Measurements from ENCODE around the gene SEC14L5.
"Not testable (repeated sequence)": the region's sequence is repeated elsewhere in the genome, so short reads cannot be mapped to it uniquely, and the experiment has no call there.

The SEC14L5 gene

GRCh38 chr16:4945560-4946502, 12.3 kb upstream of the SEC14L5 start:
- H3K36me3 ChIP-seq (ENCODE audit: control insufficient read depth, insufficient read depth, low read length) = no peaks in the 10 kb centered on the region
- no peaks in the 10 kb centered on the region for H3K9me3 ChIP-seq (ENCODE audit: control insufficient read depth, insufficient read depth, low read length)
- H3K4me3 ChIP-seq (ENCODE audit: low read depth, low read length) = no peak overlapping the region
- peaks cover 32% of the 10 kb centered on the region for H3K4me1 ChIP-seq (ENCODE audit: control insufficient read depth, insufficient read depth, low read length)
- H3K9ac ChIP-seq (ENCODE audit: low read depth, low read length) = no peak overlapping the region
- no peaks in the 10 kb centered on the region for H3K27me3 ChIP-seq (ENCODE audit: control insufficient read depth, insufficient read depth, low read length)

- H3K4me1 ChIP-seq (ENCODE audit: control insufficient read depth, insufficient read depth, low read length) = peaks cover 32% of the 10 kb centered on the region
- no peaks in the 10 kb centered on the region for H3K27me3 ChIP-seq (ENCODE audit: control insufficient read depth, insufficient read depth, low read length)
- no peaks in the 10 kb centered on the region for H3K36me3 ChIP-seq (ENCODE audit: control insufficient read depth, insufficient read depth, low read length)
- no peak overlapping the region for H3K9ac ChIP-seq (ENCODE audit: low read depth, low read length)
- no peak overlapping the region for H3K4me3 ChIP-seq (ENCODE audit: low read depth, low read length)
- H3K9me3 ChIP-seq (ENCODE audit: control insufficient read depth, insufficient read depth, low read length) = no peaks in the 10 kb centered on the region
Measured at GRCh38 chr16:4946917-4947316, 11.2 kb upstream of the SEC14L5 start.

- Histone ChIP-seq H3K9me3 (ENCODE audit: control insufficient read depth, insufficient read depth, low read length) (no peaks in the 10 kb centered on the region), H3K27me3 (ENCODE audit: control insufficient read depth, insufficient read depth, low read length) (no peaks in the 10 kb centered on the region), H3K9ac (ENCODE audit: low read depth, low read length) (no peak overlapping the region), H3K4me3 (ENCODE audit: low read depth, low read length) (no peak overlapping the region), H3K36me3 (ENCODE audit: control insufficient read depth, insufficient read depth, low read length) (no peaks in the 10 kb centered on the region), H3K4me1 (ENCODE audit: control insufficient read depth, insufficient read depth, low read length) (peaks cover 26% of the 10 kb centered on the region)
Measured at GRCh38 chr16:4947722-4948503, 10.2 kb upstream of the SEC14L5 start.

- H3K9ac ChIP-seq (ENCODE audit: low read depth, low read length) = no peak overlapping the region
- H3K4me3 ChIP-seq (ENCODE audit: low read depth, low read length) = no peak overlapping the region
- no peaks in the 10 kb centered on the region for H3K36me3 ChIP-seq (ENCODE audit: control insufficient read depth, insufficient read depth, low read length)
- peaks cover 16% of the 10 kb centered on the region for H3K4me1 ChIP-seq (ENCODE audit: control insufficient read depth, insufficient read depth, low read length)
- H3K9me3 ChIP-seq (ENCODE audit: control insufficient read depth, insufficient read depth, low read length) = no peaks in the 10 kb centered on the region
- no peaks in the 10 kb centered on the region for H3K27me3 ChIP-seq (ENCODE audit: control insufficient read depth, insufficient read depth, low read length)
Measured at GRCh38 chr16:4948903-4949766, 9.0 kb upstream of the SEC14L5 start.

- no peaks in the 10 kb centered on the region for H3K9me3 ChIP-seq (ENCODE audit: control insufficient read depth, insufficient read depth, low read length)
- no peaks in the 10 kb centered on the region for H3K36me3 ChIP-seq (ENCODE audit: control insufficient read depth, insufficient read depth, low read length)
- peaks cover 12% of the 10 kb centered on the region for H3K4me1 ChIP-seq (ENCODE audit: control insufficient read depth, insufficient read depth, low read length)
- no peak overlapping the region for H3K9ac ChIP-seq (ENCODE audit: low read depth, low read length)
- H3K27me3 ChIP-seq (ENCODE audit: control insufficient read depth, insufficient read depth, low read length) = no peaks in the 10 kb centered on the region
- no peak overlapping the region for H3K4me3 ChIP-seq (ENCODE audit: low read depth, low read length)
Measured at GRCh38 chr16:4949986-4950385, 8.1 kb upstream of the SEC14L5 start.

- H3K4me1 ChIP-seq (ENCODE audit: control insufficient read depth, insufficient read depth, low read length) = peaks cover 12% of the 10 kb centered on the region
- not testable (repeated sequence) for H3K9ac ChIP-seq (ENCODE audit: low read depth, low read length); H3K36me3 ChIP-seq (ENCODE audit: control insufficient read depth, insufficient read depth, low read length); H3K4me3 ChIP-seq (ENCODE audit: low read depth, low read length); H3K9me3 ChIP-seq (ENCODE audit: control insufficient read depth, insufficient read depth, low read length); H3K27me3 ChIP-seq (ENCODE audit: control insufficient read depth, insufficient read depth, low read length)
Measured at GRCh38 chr16:4951583-4951982, 6.5 kb upstream of the SEC14L5 start.

GRCh38 chr16:4954714-4955113, 3.4 kb upstream of the SEC14L5 start:
- H3K4me3 ChIP-seq (ENCODE audit: low read depth, low read length) = no peak overlapping the region
- H3K4me1 ChIP-seq (ENCODE audit: control insufficient read depth, insufficient read depth, low read length) = peaks cover 4% of the 10 kb centered on the region
- H3K9me3 ChIP-seq (ENCODE audit: control insufficient read depth, insufficient read depth, low read length) = no peaks in the 10 kb centered on the region
- peaks cover 2% of the 10 kb centered on the region for H3K27me3 ChIP-seq (ENCODE audit: control insufficient read depth, insufficient read depth, low read length)
- no peaks in the 10 kb centered on the region for H3K36me3 ChIP-seq (ENCODE audit: control insufficient read depth, insufficient read depth, low read length)
- H3K9ac ChIP-seq (ENCODE audit: low read depth, low read length) = no peak overlapping the region

- no peaks in the 10 kb centered on the region for H3K36me3 ChIP-seq (ENCODE audit: control insufficient read depth, insufficient read depth, low read length)
- H3K4me3 ChIP-seq (ENCODE audit: low read depth, low read length) = peak overlapping the region; percentile 69
- peaks cover 2% of the 10 kb centered on the region for H3K27me3 ChIP-seq (ENCODE audit: control insufficient read depth, insufficient read depth, low read length)
- H3K4me1 ChIP-seq (ENCODE audit: control insufficient read depth, insufficient read depth, low read length) = peaks cover 4% of the 10 kb centered on the region
- H3K9me3 ChIP-seq (ENCODE audit: control insufficient read depth, insufficient read depth, low read length) = no peaks in the 10 kb centered on the region
- H3K9ac ChIP-seq (ENCODE audit: low read depth, low read length) = no peak overlapping the region
Measured at GRCh38 chr16:4957420-4957719, 760 bp upstream of the SEC14L5 start.

- Histone ChIP-seq H3K27me3 (ENCODE audit: control insufficient read depth, insufficient read depth, low read length) (peaks cover 2% of the 10 kb centered on the region), H3K36me3 (ENCODE audit: control insufficient read depth, insufficient read depth, low read length) (no peaks in the 10 kb centered on the region), H3K9ac (ENCODE audit: low read depth, low read length) (no peak overlapping the region), H3K9me3 (ENCODE audit: control insufficient read depth, insufficient read depth, low read length) (no peaks in the 10 kb centered on the region), H3K4me1 (ENCODE audit: control insufficient read depth, insufficient read depth, low read length) (peaks cover 4% of the 10 kb centered on the region), H3K4me3 (ENCODE audit: low read depth, low read length) (peak overlapping the region; percentile 75)
Measured at GRCh38 chr16:4958510-4959438, 644 bp downstream of the SEC14L5 start.

- Histone ChIP-seq H3K9ac (ENCODE audit: low read depth, low read length) (no peak overlapping the region), H3K27me3 (ENCODE audit: control insufficient read depth, insufficient read depth, low read length) (peaks cover 2% of the 10 kb centered on the region), H3K4me1 (ENCODE audit: control insufficient read depth, insufficient read depth, low read length) (peaks cover 4% of the 10 kb centered on the region), H3K9me3 (ENCODE audit: control insufficient read depth, insufficient read depth, low read length) (no peaks in the 10 kb centered on the region), H3K36me3 (ENCODE audit: control insufficient read depth, insufficient read depth, low read length) (no peaks in the 10 kb centered on the region), H3K4me3 (ENCODE audit: low read depth, low read length) (no peak overlapping the region)
Measured at GRCh38 chr16:4960579-4960978, 2.4 kb downstream of the SEC14L5 start.

- Histone ChIP-seq H3K27me3 (ENCODE audit: control insufficient read depth, insufficient read depth, low read length) (peaks cover 2% of the 10 kb centered on the region), H3K9me3 (ENCODE audit: control insufficient read depth, insufficient read depth, low read length) (no peaks in the 10 kb centered on the region), H3K4me3 (ENCODE audit: low read depth, low read length) (no peak overlapping the region), H3K36me3 (ENCODE audit: control insufficient read depth, insufficient read depth, low read length) (no peaks in the 10 kb centered on the region), H3K4me1 (ENCODE audit: control insufficient read depth, insufficient read depth, low read length) (peaks cover 4% of the 10 kb centered on the region), H3K9ac (ENCODE audit: low read depth, low read length) (no peak overlapping the region)
Measured at GRCh38 chr16:4962716-4963115, 4.6 kb downstream of the SEC14L5 start.

All from iPS-15b (cell line).